GM19240 (cell line): ENCODE data around the gene C4orf50.
"Not testable (repeated sequence)": the region's sequence is repeated elsewhere in the genome, so short reads cannot be mapped to it uniquely, and the experiment has no call there.

Source experiments
- DNase-seq: peaks from one replicate; pipeline ENCODE4 v3.0.0; 2011; ENCODE audit warnings: low spot score; ENCODE audit not compliant: insufficient read length

Gene C4orf50

GRCh38 chr4:5969777-5970176, 48.5 kb downstream of the C4orf50 start:
- DNase-seq = no peak

GRCh38 chr4:5969336-5969735, 48.9 kb downstream of the C4orf50 start:
- no peak for DNase-seq

- DNase-seq = no peak
These were observed 50.0 kb downstream of the C4orf50 start for GRCh38 chr4:5968246-5968645.

GRCh38 chr4:5967783-5968182, 50.4 kb downstream of the C4orf50 start:
- no peak for DNase-seq

- no peak for DNase-seq
These were observed 53.0 kb downstream of the C4orf50 start for GRCh38 chr4:5965225-5965624.

- no peak for DNase-seq
These were observed 54.2 kb downstream of the C4orf50 start for GRCh38 chr4:5964030-5964429.

- no peak for DNase-seq
These were observed 54.6 kb downstream of the C4orf50 start for GRCh38 chr4:5963611-5964010.

GRCh38 chr4:5962416-5962815, 55.8 kb downstream of the C4orf50 start:
- DNase-seq = no peak

- no peak for DNase-seq
These were observed 57.9 kb downstream of the C4orf50 start for GRCh38 chr4:5960252-5960880.

- no peak for DNase-seq
These were observed 58.8 kb downstream of the C4orf50 start for GRCh38 chr4:5959211-5959982.

- DNase-seq = no peak
These were observed 60.0 kb downstream of the C4orf50 start for GRCh38 chr4:5958199-5958735.

- no peak for DNase-seq
These were observed 61.2 kb downstream of the C4orf50 start for GRCh38 chr4:5957076-5957475.

GRCh38 chr4:5956285-5957021, 61.8 kb downstream of the C4orf50 start:
- DNase-seq = no peak

- DNase-seq = no peak
These were observed 62.4 kb downstream of the C4orf50 start for GRCh38 chr4:5955856-5956255.

GRCh38 chr4:5955201-5955821, 62.9 kb downstream of the C4orf50 start:
- DNase-seq = no peak

GRCh38 chr4:5954056-5954760, 64.0 kb downstream of the C4orf50 start:
- DNase-seq = no peak

GRCh38 chr4:5952975-5953951, 65.0 kb downstream of the C4orf50 start:
- no peak for DNase-seq

- DNase-seq = no peak
These were observed 65.8 kb downstream of the C4orf50 start for GRCh38 chr4:5952286-5952974.

GRCh38 chr4:5946653-5947052, 71.6 kb downstream of the C4orf50 start:
- not testable (repeated sequence) for DNase-seq
